GM12878 (cell line): ENCODE data around the gene ASRGL1. TPM values are rescaled to one million over a fixed set of nuclear protein-coding genes. Genes with fewer than 3 reads are reported as not detected.
"Not testable (repeated sequence)": the region's sequence is repeated elsewhere in the genome, so short reads cannot be mapped to it uniquely, and the experiment has no call there.

ENCODE experiments used
- ATAC-seq: fragments of 200-7000 bp; cut with Tn5 transposase; 3 replicates; pipeline ENCODE4 v1.9.1; 2020; ENCODE audit warnings: mild to moderate bottlenecking, moderate library complexity
- BruUV-seq: library from RNA; stranded (reverse); fragments of 400-500 nt; replicated peaks from 2 replicates; lab custom pipeline; 2021; lab: Mats Ljungman, UMichigan
- CTCF ChIA-PET: fragments of 300-600 bp; sonication (Branson Sonifier 250); formaldehyde crosslinking; extraction: SDS; loops from one replicate; lab custom pipeline; 2021; ENCODE audit warnings: inconsistent platforms; lab: Yijun Ruan, JAX
- POLR2A ChIA-PET: fragments of 350-600 bp; formaldehyde crosslinking; extraction: SDS; loops from one replicate; lab custom pipeline; 2021; ENCODE audit warnings: inconsistent platforms; lab: Charles Lee
- RAD21 ChIA-PET: fragments of 300-600 bp; sonication (Branson Sonifier 250); formaldehyde crosslinking; loops from one replicate; lab custom pipeline; 2023; ENCODE audit warnings: antibody characterized with exemption; ENCODE audit not compliant: unreplicated experiment; lab: Charles Lee
- SMC1A ChIA-PET: fragments of 300-600 bp; sonication (Branson Sonifier 250); formaldehyde crosslinking; loops from one replicate; lab custom pipeline; 2023; ENCODE audit not compliant: unreplicated experiment, uncharacterized antibody; lab: Charles Lee
- DNase-seq: peaks from one replicate; pipeline ENCODE4 v3.0.0-alpha.2; 2011; ENCODE audit warnings: low read depth, low spot score
- FAIRE-seq: peaks from 3 replicates; lab custom pipeline; 2011; peaks lifted over from hg19 to GRCh38; lab: Jason Lieb, UNC
- H2AFZ ChIP-seq: 2 replicates; pipeline ENCODE4 v1.6.0; 2011; ENCODE audit warnings: low read depth, low read length, control low read depth; ENCODE audit not compliant: control insufficient read depth
- H3K27ac ChIP-seq: 2 replicates; pipeline ENCODE4 v1.5.1; 2011; ENCODE audit warnings: control low read depth; ENCODE audit not compliant: control insufficient read depth, insufficient read depth
- H3K27me3 ChIP-seq, 2 experiments: replicated peaks in 1 of 2; 2 replicates each; pipeline versions ENCODE4 v1.6.0 to v1.6.1; 2011; ENCODE audit warnings: low read length in 1 of 2; ENCODE audit not compliant: control insufficient read depth in 2 of 2, insufficient read depth in 2 of 2
- H3K36me3 ChIP-seq, 2 experiments: 2 replicates each; pipeline ENCODE4 v1.5.1; 2011; ENCODE audit warnings: low read length in 1 of 2; ENCODE audit not compliant: control insufficient read depth in 2 of 2, insufficient read depth in 2 of 2
- H3K4me1 ChIP-seq: 2 replicates; pipeline ENCODE4 v1.6.1; 2011; ENCODE audit warnings: mild to moderate bottlenecking, low read length, moderate library complexity, mixed read lengths; ENCODE audit not compliant: control insufficient read depth, insufficient read depth
- H3K4me2 ChIP-seq: 2 replicates; pipeline ENCODE4 v1.6.0; 2011; ENCODE audit warnings: control low read depth; ENCODE audit not compliant: control insufficient read depth, insufficient read depth
- H3K4me3 ChIP-seq: fragments of 200-600 bp; sonication (generic); 2 replicates; pipeline ENCODE4 v1.5.1; 2016
- H3K79me2 ChIP-seq: 2 replicates; pipeline ENCODE4 v1.6.0; 2011; ENCODE audit warnings: low read length; ENCODE audit not compliant: control insufficient read depth, insufficient read depth
- H3K9ac ChIP-seq: 2 replicates; pipeline ENCODE4 v1.8.0; 2011; ENCODE audit warnings: low read length, control low read depth, mixed read lengths; ENCODE audit not compliant: control insufficient read depth, insufficient read depth
- H3K9me3 ChIP-seq: replicated peaks from 3 replicates; pipeline ENCODE4 v1.5.1; 2011; ENCODE audit warnings: mild to moderate bottlenecking, low read length; ENCODE audit not compliant: control insufficient read depth, insufficient read depth
- H4K20me1 ChIP-seq: 2 replicates; pipeline ENCODE4 v1.6.0; 2011; ENCODE audit not compliant: control insufficient read depth, insufficient read depth
- ATF7 ChIP-seq: fragments of 450-650 bp; IDR thresholded peaks from 2 replicates; pipeline ENCODE4 v1.6.1; 2016; ENCODE audit warnings: low read depth, mild to moderate bottlenecking
- CUX1 ChIP-seq: IDR thresholded peaks from 2 replicates; pipeline ENCODE4 v1.6.1; 2012; ENCODE audit warnings: improper control_type of control experiment, low read depth, low read length; ENCODE audit not compliant: insufficient replicate concordance
- MYC ChIP-seq: IDR thresholded peaks from 2 replicates; pipeline ENCODE4 v1.6.1; 2011; ENCODE audit warnings: mild to moderate bottlenecking, low read length, moderate library complexity, inconsistent platforms; ENCODE audit not compliant: insufficient read depth, insufficient replicate concordance, insufficient read length, severe bottlenecking
- PML ChIP-seq: IDR thresholded peaks from 2 replicates; pipeline ENCODE4 v1.6.1; 2012; ENCODE audit warnings: low read length, inconsistent platforms
- SIX5 ChIP-seq: IDR thresholded peaks from 2 replicates; pipeline ENCODE4 v1.6.1; 2011; ENCODE audit warnings: mild to moderate bottlenecking, low read depth, low read length, moderate library complexity; ENCODE audit not compliant: severe bottlenecking
- SPI1 ChIP-seq: IDR thresholded peaks from 2 replicates; pipeline ENCODE4 v1.6.1; 2011; ENCODE audit warnings: low read depth, mild to moderate bottlenecking, low read length, moderate library complexity, borderline replicate concordance; ENCODE audit not compliant: insufficient read depth
- YBX1 ChIP-seq: fragments of 450-650 bp; IDR thresholded peaks from 2 replicates; pipeline ENCODE4 v1.6.1; 2016; ENCODE audit warnings: antibody characterized with exemption
- ZSCAN29 ChIP-seq: fragments of 450-650 bp; IDR thresholded peaks from 2 replicates; pipeline ENCODE4 v1.6.1; 2017; ENCODE audit warnings: mild to moderate bottlenecking, moderate library complexity
- WGBS: methylation state at CpG from one replicate; pipeline ENCODE4 v1.1.6; 2016; ENCODE audit warnings: low lambda C conversion rate; ENCODE audit not compliant: insufficient replicate concordance, insufficient coverage; ENCODE audit errors: missing lambda C conversion rate; 5-methylcytosine and 5-hydroxymethylcytosine counted together
- in situ Hi-C: fragments of 300-500 bp; cut with MboI; formaldehyde crosslinking; loops from 9 replicates; pipeline ENCODE4 v1.14.3; 2018; ENCODE audit warnings: mixed read lengths
- intact Hi-C: fragments of 100-400 bp; cut with micrococcal nuclease; formaldehyde crosslinking; loops from one replicate; pipeline ENCODE4 v1.14.2; 2022; ENCODE audit not compliant: unreplicated experiment
- polyA plus RNA-seq, 11 experiments: library from polyadenylated mRNA; depleted of rRNA in 4 of 11; unstranded in 6 of 11; stranded (reverse) in 5 of 11; fragments of >200 nt; fragmentation: Nextera tagmentation in 4 of 11; fragmentation: Illumina TruSeq in 1 of 11; extraction: Ambion mirVana in 4 of 11; extraction: Trizol in 1 of 11; gene quantifications; 1 replicate in 1 of 11; 2 replicates in 10 of 11; pipeline versions ENCODE4 v1.2.1 to v1.2.3, GENCODE V29; 2011 to 2016; ENCODE audit warnings: inconsistent platforms in 2 of 11, missing spikeins in 2 of 11, low read depth in 1 of 11
- total RNA-seq, 4 experiments: library from RNA; depleted of rRNA in 3 of 4; stranded (reverse); fragments of >200 nt in 3 of 4; fragmentation: Illumina TruSeq in 1 of 4; extraction: Trizol in 1 of 4; gene quantifications; 2 replicates each; pipeline versions ENCODE4 v1.2.1 to v1.2.3, GENCODE V29; 2013 to 2021

The ASRGL1 gene
- total and polyA plus RNA-seq, 10 of the 15 experiments (the other 5 are each of a cell fraction or from before 2014, with no cell fraction given) = 0.97 to 24.5 (median 4.8) TPM

- BruUV-seq, H3K79me2 ChIP-seq, H2AFZ ChIP-seq, FAIRE-seq, H4K20me1 ChIP-seq, H3K9ac ChIP-seq, H3K9me3 ChIP-seq, H3K4me3 ChIP-seq, intact Hi-C loops, H3K27me3 ChIP-seq, H3K27ac ChIP-seq, ATAC-seq, DNase-seq, H3K4me1 ChIP-seq, H3K4me2 ChIP-seq, H3K36me3 ChIP-seq, RAD21 ChIA-PET, in situ Hi-C loops: not testable (repeated sequence)
- SMC1A ChIA-PET = interaction anchor here (0.6 to 1.6 kb wide), 3 partner anchors 9 to 262 kb away, joined by 3 to 4 read pairs (median 4); no protein-coding TSS in a partner anchor
- CTCF ChIA-PET = interaction anchor here (2.1 kb wide), 1 partner anchor 34 kb away, joined by 8 read pairs; no protein-coding TSS in a partner anchor
- 63% methylated on average over 3 of the region's 7 CpGs for WGBS
- POLR2A ChIA-PET = interaction anchor here (0.6 kb wide), 1 partner anchor 24 kb away, joined by 3 read pairs; no protein-coding TSS in a partner anchor
These were observed 6.5 kb downstream of the ASRGL1 start for GRCh38 chr11:62343646-62344190.

GRCh38 chr11:62344210-62344609 lies 7.0 kb downstream of the ASRGL1 start:
- no peaks in the 10 kb centered on the region for H3K9me3 ChIP-seq
- no peak overlapping the region for H3K27ac ChIP-seq
- in situ Hi-C loops (no loop called here), intact Hi-C loops (no loop called here)
- no peaks in the 10 kb centered on the region for H3K79me2 ChIP-seq
- no peaks in the 10 kb centered on the region for H3K36me3 ChIP-seq
- SMC1A ChIA-PET = interaction anchor here (0.6 to 1.6 kb wide), 2 partner anchors 33 to 262 kb away, joined by 3 to 4 read pairs; no protein-coding TSS in a partner anchor
- RAD21 ChIA-PET = no interaction called here
- no peak overlapping the region for H3K4me3 ChIP-seq
- no peaks in the 10 kb centered on the region for H3K27me3 ChIP-seq
- H3K9ac ChIP-seq = no peak overlapping the region
- no peaks in the 10 kb centered on the region for H3K4me1 ChIP-seq
- POLR2A ChIA-PET = interaction anchor here (0.6 kb wide), 1 partner anchor 32 kb away, joined by 3 read pairs; no protein-coding TSS in a partner anchor
- no peak for DNase-seq
- no peak for TF ChIP-seq YBX1
- TF ChIP-seq SPI1 = no peak
- no peak for TF ChIP-seq SIX5
- TF ChIP-seq PML = no peak
- TF ChIP-seq CUX1 = no peak
- no peak for TF ChIP-seq MYC
- no peak for TF ChIP-seq ZSCAN29
- TF ChIP-seq ATF7 = no peak
- no peak for ATAC-seq
- CTCF ChIA-PET = interaction anchor here (2.1 kb wide), 1 partner anchor 34 kb away, joined by 8 read pairs; no protein-coding TSS in a partner anchor
- no peak overlapping the region for H2AFZ ChIP-seq
- no peak overlapping the region for H3K4me2 ChIP-seq
- WGBS = 94% methylated on average over 1 of the region's 1 CpG
- FAIRE-seq = no peak
- no TSS peak for BruUV-seq
- H4K20me1 ChIP-seq = no peaks in the 10 kb centered on the region
